H1 (cell line): ENCODE results near the gene ARHGEF11. TPM values are rescaled to one million over a fixed set of nuclear protein-coding genes. Genes with fewer than 3 reads are reported as not detected.

ENCODE experiments used
- CHD7 ChIP-seq: fragments of 300-600 bp; sonication (generic); IDR thresholded peaks from 2 replicates; pipeline ENCODE4 v1.7.1; 2012; ENCODE audit warnings: low read length, moderate library complexity, mild to moderate bottlenecking, inconsistent platforms; ENCODE audit not compliant: insufficient replicate concordance
- polyA plus RNA-seq, 7 experiments: library from polyadenylated mRNA; depleted of rRNA in 3 of 7; stranded (reverse) in 5 of 7; unstranded in 2 of 7; fragments of >200 nt in 5 of 7; fragments of 200-250 nt in 2 of 7; gene quantifications; 1 replicate in 5 of 7; 2 replicates in 1 of 7; 4 replicates in 1 of 7; pipeline versions ENCODE4 v1.2.1 to v1.2.3, GENCODE V29; 2011 to 2013; ENCODE audit warnings: missing spikeins in 2 of 7, mixed read lengths in 2 of 7
- total RNA-seq: library from RNA; stranded (reverse); fragmentation: NEBNext Ultra II Directional; extraction: Animal tissue kit (Norgen Biotek cat#: 25700); gene quantifications from 2 replicates; pipeline ENCODE4 v1.2.1, GENCODE V29; 2021

ARHGEF11 gene
- total and polyA plus RNA-seq, 2 of the 8 experiments (the other 6 are each of a cell fraction or from before 2014, with no cell fraction given), result 19.9 to 33.1 TPM

- TF ChIP-seq CHD7, result no peak
These were observed 113.4 kb downstream of the ARHGEF11 start (continued) for GRCh38 chr1:156931974-156932710.
